ENCODE results near the gene TRPM6.

GRCh38 chr9:74696520-74696919 is 191.2 kb downstream of the TRPM6 start:
- no peak for TF ChIP-seq CTCF (IDR thresholded peaks at IDR 0.05)
- TF ChIP-seq POLR2A (IDR thresholded peaks at IDR 0.05) = no peak
